Fibroblast of lung (primary cell): ENCODE results near the gene BTBD2. TPM values are rescaled to one million over a fixed set of nuclear protein-coding genes. Genes with fewer than 3 reads are reported as not detected.
A peak's percentile ranks its signal among the peaks of the same experiment; 100 is the strongest.

Experiments
- DNase-seq, 2 donors: peaks; one replicate each; pipeline versions ENCODE4 v3.0.0 to v3.0.0-alpha.2; 2010; ENCODE audit warnings: low read depth in 2 of 2
- H2AFZ ChIP-seq: 2 replicates; pipeline ENCODE4 v1.5.1; 2012; ENCODE audit warnings: low read length, control low read depth, inconsistent platforms
- H3K27ac ChIP-seq: 2 replicates; pipeline ENCODE4 v1.5.1; 2011; ENCODE audit warnings: low read length, control low read depth; ENCODE audit not compliant: insufficient read depth
- H3K27me3 ChIP-seq: 2 replicates; pipeline ENCODE4 v1.5.1; 2011; ENCODE audit warnings: mild to moderate bottlenecking, low read length; ENCODE audit not compliant: control insufficient read depth, insufficient read depth
- H3K36me3 ChIP-seq: 2 replicates; pipeline ENCODE4 v1.5.1; 2011; ENCODE audit warnings: low read length; ENCODE audit not compliant: control insufficient read depth, insufficient read depth
- H3K4me1 ChIP-seq: 2 replicates; pipeline ENCODE4 v1.5.1; 2011; ENCODE audit warnings: low read length; ENCODE audit not compliant: control insufficient read depth, insufficient read depth; ENCODE audit errors: extremely low read depth
- H3K4me2 ChIP-seq: 2 replicates; pipeline ENCODE4 v1.5.1; 2011; ENCODE audit warnings: low read length, control low read depth; ENCODE audit not compliant: insufficient read depth; ENCODE audit errors: extremely low read depth
- H3K4me3 ChIP-seq, 4 experiments: fragments of 200-600 bp in 1 of 4; sonication (generic) in 1 of 4; replicated peaks in 1 of 4; 2 replicates each; pipeline ENCODE4 v1.5.1; 2011 to 2016; ENCODE audit warnings: low read length in 4 of 4, low read depth in 3 of 4, mild to moderate bottlenecking in 3 of 4, control low read depth in 2 of 4, inconsistent platforms in 1 of 4, mixed read lengths in 1 of 4; ENCODE audit not compliant: insufficient read depth in 1 of 4; ENCODE audit errors: control extremely low read depth in 1 of 4
- H3K79me2 ChIP-seq: 2 replicates; pipeline ENCODE4 v1.5.1; 2012; ENCODE audit warnings: mild to moderate bottlenecking, low read length, inconsistent platforms; ENCODE audit not compliant: control insufficient read depth, insufficient read depth
- H3K9ac ChIP-seq: 2 replicates; pipeline ENCODE4 v1.5.1; 2011; ENCODE audit warnings: mild to moderate bottlenecking, low read length, control low read depth; ENCODE audit not compliant: insufficient read depth
- H3K9me3 ChIP-seq: 2 replicates; pipeline ENCODE4 v1.5.1; 2012; ENCODE audit warnings: low read depth, low read length; ENCODE audit not compliant: control insufficient read depth, insufficient read depth
- H4K20me1 ChIP-seq: 2 replicates; pipeline ENCODE4 v1.5.1; 2011; ENCODE audit warnings: low read length; ENCODE audit not compliant: control insufficient read depth, insufficient read depth; ENCODE audit errors: extremely low read depth
- CTCF ChIP-seq, 2 donors: IDR thresholded peaks in 1 of 2; conservative IDR thresholded peaks in 1 of 2; 1 replicate in 1 of 2; 2 replicates in 1 of 2; pipeline ENCODE4 v1.5.1; 2011 to 2012; ENCODE audit warnings: low read length in 2 of 2, control low read depth in 1 of 2, inconsistent platforms in 1 of 2, low read depth in 1 of 2, mild to moderate bottlenecking in 1 of 2
- EZH2 ChIP-seq: IDR thresholded peaks from 2 replicates; pipeline ENCODE4 v1.5.1; 2012; ENCODE audit warnings: low read length, control low read depth, mild to moderate bottlenecking; ENCODE audit errors: missing control alignments
- polyA plus RNA-seq, 2 donors: library from polyadenylated mRNA; depleted of rRNA in 1 of 2; stranded (reverse) in 1 of 2; unstranded in 1 of 2; fragments of >200 nt; gene quantifications; 2 replicates each; pipeline ENCODE4 v1.2.1, GENCODE V29; 2011 to 2012; ENCODE audit warnings: missing spikeins in 1 of 2
- total RNA-seq: library from RNA; depleted of rRNA; stranded (reverse); fragments of >200 nt; gene quantifications from 2 replicates; pipeline ENCODE4 v1.2.1, GENCODE V29; 2014

Gene BTBD2
- total and polyA plus RNA-seq, 2 donors (not counting 1 experiment from before 2014, with no cell fraction given), result 14.0 to 70.2 TPM

DNA sequence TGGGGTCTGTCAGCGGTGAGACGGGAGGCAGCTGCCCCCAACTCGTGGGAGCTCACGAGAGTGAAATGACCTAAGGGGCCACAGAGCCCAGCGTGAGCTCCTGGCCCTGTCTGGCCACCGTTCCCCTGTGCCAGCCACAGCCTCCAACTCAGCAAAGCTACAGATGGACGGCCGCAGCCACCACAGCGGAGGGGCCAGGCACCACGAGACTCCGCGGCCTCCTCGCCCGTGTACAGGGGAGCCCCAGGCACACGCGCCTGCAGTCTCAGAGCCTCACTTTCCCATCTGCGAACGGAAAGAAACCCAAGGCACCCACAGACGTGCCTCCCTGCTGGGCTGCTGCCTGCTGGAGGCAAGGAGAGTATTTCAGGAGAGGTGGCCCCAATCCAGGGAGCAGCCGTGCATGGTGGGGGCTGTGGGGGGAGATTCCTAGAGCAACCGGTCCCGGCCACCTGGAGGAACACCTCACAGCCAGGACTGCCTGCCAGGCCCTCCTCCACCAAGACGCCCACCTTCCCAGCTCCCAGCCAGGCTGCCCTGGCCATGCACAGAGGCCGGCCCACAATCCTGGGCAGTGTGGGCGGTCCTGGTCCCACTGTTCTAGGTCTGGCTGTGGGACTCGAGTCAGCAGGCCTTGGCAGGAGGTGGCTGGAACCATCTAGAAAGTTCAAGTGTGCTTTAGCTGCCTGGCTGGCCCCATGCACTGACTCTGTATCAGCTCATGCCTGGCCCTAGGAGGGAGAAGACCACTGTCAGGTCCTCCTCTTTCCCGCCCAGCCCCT is 33.6 kb upstream of the BTBD2 start:
- Histone ChIP-seq H4K20me1 (no peaks in the 10 kb centered on the region), H3K9ac (peak overlapping the region; percentile 32), H3K27ac (peak overlapping the region; percentile 50), H3K9me3 (no peaks in the 10 kb centered on the region), H2AFZ (no peak overlapping the region), H3K36me3 (peaks cover 28% of the 10 kb centered on the region), H3K4me3 (peak overlapping the region; percentile 58 to 90 (median 84)), H3K4me1 (peaks cover 19% of the 10 kb centered on the region), H3K27me3 (no peaks in the 10 kb centered on the region), H3K79me2 (peaks cover 34% of the 10 kb centered on the region), H3K4me2 (peak overlapping the region; percentile 91)
- no peak for TF ChIP-seq CTCF (conservative IDR thresholded peaks at IDR 0.05 in 1 of 2, IDR thresholded peaks at IDR 0.05 in 1 of 2; ENCODE audit: low read depth in 1 of 2, low read length in 2 of 2)
- TF ChIP-seq EZH2, result no peak
- DNase-seq, result no peak

GRCh38 chr19:2048104-2048958 is 32.8 kb upstream of the BTBD2 start:
- no peak overlapping the region for H2AFZ ChIP-seq
- peaks cover 34% of the 10 kb centered on the region for H3K79me2 ChIP-seq
- H3K27ac ChIP-seq, result no peak overlapping the region
- H3K4me1 ChIP-seq, result peaks cover 19% of the 10 kb centered on the region
- no peaks in the 10 kb centered on the region for H4K20me1 ChIP-seq
- no peak overlapping the region for H3K9ac ChIP-seq
- no peaks in the 10 kb centered on the region for H3K9me3 ChIP-seq
- no peak for TF ChIP-seq CTCF (conservative IDR thresholded peaks at IDR 0.05 in 1 of 2, IDR thresholded peaks at IDR 0.05 in 1 of 2; ENCODE audit: low read depth in 1 of 2, low read length in 2 of 2)
- no peak for TF ChIP-seq EZH2
- no peak for DNase-seq
- peaks cover 31% of the 10 kb centered on the region for H3K36me3 ChIP-seq
- no peak overlapping the region for H3K4me2 ChIP-seq
- H3K27me3 ChIP-seq, result no peaks in the 10 kb centered on the region
- peak overlapping the region in 2 of 4 experiments; percentile 85 to 90 for H3K4me3 ChIP-seq

DNA sequence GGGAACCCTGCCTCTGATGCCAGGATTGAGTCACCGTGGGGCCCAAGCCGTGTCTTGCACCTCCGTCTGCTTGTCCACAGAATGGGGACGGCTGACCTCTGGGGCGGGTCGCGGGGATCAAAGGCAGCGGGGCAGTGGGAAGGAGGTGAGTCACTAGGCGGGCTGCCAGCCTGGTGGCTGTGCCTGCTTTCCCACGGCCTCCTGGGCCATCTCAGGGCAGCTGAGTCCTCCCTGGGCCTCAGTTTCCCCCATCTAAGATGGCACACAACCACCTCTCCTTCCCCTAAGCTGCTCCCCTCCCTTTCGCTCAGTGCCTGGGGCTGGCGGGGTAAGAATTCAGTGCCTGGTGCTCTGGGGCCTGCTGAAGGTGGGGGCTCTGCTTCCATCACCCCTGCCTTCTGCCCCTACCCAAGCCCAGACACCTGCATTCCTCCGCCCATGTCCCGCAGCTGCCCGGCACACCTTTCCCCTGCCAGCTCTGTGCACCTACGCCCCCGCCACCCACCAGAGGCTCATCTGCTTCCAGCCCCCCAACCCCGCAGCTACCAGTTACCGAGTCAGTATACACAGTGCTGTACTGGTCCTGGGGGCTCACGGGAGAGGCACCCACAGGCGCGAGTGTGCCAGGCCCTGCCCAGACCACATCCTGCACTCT is 32.1 kb upstream of the BTBD2 start:
- TF ChIP-seq EZH2, result no peak
- no peak for TF ChIP-seq CTCF (conservative IDR thresholded peaks at IDR 0.05 in 1 of 2, IDR thresholded peaks at IDR 0.05 in 1 of 2; ENCODE audit: low read depth in 1 of 2, low read length in 2 of 2)
- Histone ChIP-seq H3K4me2 (no peak overlapping the region), H3K27ac (no peak overlapping the region), H3K9ac (no peak overlapping the region), H4K20me1 (no peaks in the 10 kb centered on the region), H3K36me3 (peaks cover 35% of the 10 kb centered on the region), H2AFZ (no peak overlapping the region), H3K9me3 (no peaks in the 10 kb centered on the region), H3K27me3 (no peaks in the 10 kb centered on the region), H3K79me2 (peaks cover 34% of the 10 kb centered on the region), H3K4me1 (peaks cover 23% of the 10 kb centered on the region), H3K4me3 (peak overlapping the region in 1 of 4 experiments; percentile 90)
- peak in 1 of 2 donors; percentile 53 for DNase-seq
